Measurements from ENCODE around the gene FIGLA. TPM values are rescaled to one million over a fixed set of nuclear protein-coding genes. Genes with fewer than 3 reads are reported as not detected.

Gene FIGLA
- total and polyA plus RNA-seq, 2 donors: 0.11 TPM; not detected in 1

DNA sequence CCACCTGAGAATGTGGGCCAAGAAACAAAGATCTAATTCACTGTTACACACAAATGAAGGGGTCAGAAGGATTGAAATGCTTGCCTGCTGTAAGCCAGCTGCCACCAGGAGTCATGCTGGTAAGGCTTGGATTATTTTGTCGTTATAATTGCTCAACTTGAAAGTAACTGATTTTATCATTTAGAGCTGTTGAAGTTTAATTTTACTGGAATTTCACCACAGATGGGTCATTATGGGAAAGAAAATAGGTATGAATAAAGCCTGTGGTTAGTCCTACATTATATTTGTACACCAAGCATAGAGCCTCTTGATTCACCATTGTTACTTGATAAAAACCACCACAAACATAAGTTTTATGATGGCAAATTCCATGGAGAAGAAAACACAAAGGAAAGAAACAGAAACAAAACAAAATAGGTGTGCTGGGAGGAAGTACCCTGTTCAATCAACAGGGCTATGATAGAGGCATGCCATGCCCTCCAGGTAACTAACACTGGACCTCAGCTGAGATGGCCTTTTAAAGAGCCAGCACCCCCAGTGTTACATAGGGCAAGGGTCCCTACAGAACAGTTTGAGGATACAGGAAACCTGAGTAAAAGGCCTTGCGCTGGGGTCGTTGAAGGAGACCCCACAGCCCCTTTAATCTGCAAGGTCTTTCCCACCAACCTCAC is 27.0 kb upstream of the FIGLA start:
- Histone ChIP-seq H3K27me3 (ENCODE audit: control insufficient read depth in 2 of 2, insufficient read depth in 1 of 2, low read length in 1 of 2) (peaks cover 0 to 14% of the 10 kb centered on the region in 2 donors), H3K9me3 (ENCODE audit: control insufficient read depth in 2 of 2, insufficient read depth in 1 of 2, low read length in 1 of 2) (no peaks in the 10 kb centered on the region), H3K4me3 (ENCODE audit: low read length in 2 of 2) (no peak overlapping the region), H3K27ac (ENCODE audit: low read depth in 1 of 2, low read length in 1 of 2) (no peak overlapping the region), H3K36me3 (ENCODE audit: control insufficient read depth in 2 of 2, insufficient read depth in 2 of 2, low read length in 1 of 2) (no peaks in the 10 kb centered on the region), H3K4me1 (ENCODE audit: control insufficient read depth in 2 of 2, insufficient read depth in 2 of 2, low read length in 2 of 2) (no peaks in the 10 kb centered on the region)
- WGBS: 98% methylated on average over 3 of the region's 3 CpGs
- DNase-seq (ENCODE audit: low read depth in 6 of 9, low spot score in 9 of 9): no peak

DNA sequence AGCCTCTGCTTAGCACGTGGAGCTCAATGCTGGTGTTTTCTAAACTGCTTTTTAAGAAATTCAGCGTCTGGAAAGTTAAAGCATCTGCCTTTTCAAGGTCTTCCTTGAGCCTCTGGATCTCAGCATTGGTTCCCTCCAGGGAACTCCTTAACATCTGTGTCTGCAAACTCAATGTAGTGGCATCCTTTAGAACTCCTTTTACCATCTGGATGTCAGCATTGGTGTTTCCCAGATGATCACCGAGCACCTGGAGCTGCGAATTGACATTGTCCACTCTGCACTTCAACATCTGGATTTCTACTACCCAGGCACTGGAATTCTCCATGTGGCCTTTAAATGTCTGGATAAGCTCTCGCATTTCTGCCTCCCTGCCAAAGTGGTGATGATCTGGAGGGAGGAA is 26.3 kb upstream of the FIGLA start:
- 93% methylated on average over 5 of the region's 5 CpGs for WGBS
- Histone ChIP-seq H3K4me1 (ENCODE audit: control insufficient read depth in 2 of 2, insufficient read depth in 2 of 2, low read length in 2 of 2) (no peaks in the 10 kb centered on the region), H3K4me3 (ENCODE audit: low read length in 2 of 2) (no peak overlapping the region), H3K27me3 (ENCODE audit: control insufficient read depth in 2 of 2, insufficient read depth in 1 of 2, low read length in 1 of 2) (peaks cover 0 to 14% of the 10 kb centered on the region in 2 donors), H3K36me3 (ENCODE audit: control insufficient read depth in 2 of 2, insufficient read depth in 2 of 2, low read length in 1 of 2) (no peaks in the 10 kb centered on the region), H3K27ac (ENCODE audit: low read depth in 1 of 2, low read length in 1 of 2) (no peak overlapping the region), H3K9me3 (ENCODE audit: control insufficient read depth in 2 of 2, insufficient read depth in 1 of 2, low read length in 1 of 2) (no peaks in the 10 kb centered on the region)
- no peak for DNase-seq (ENCODE audit: low read depth in 6 of 9, low spot score in 9 of 9)

DNA sequence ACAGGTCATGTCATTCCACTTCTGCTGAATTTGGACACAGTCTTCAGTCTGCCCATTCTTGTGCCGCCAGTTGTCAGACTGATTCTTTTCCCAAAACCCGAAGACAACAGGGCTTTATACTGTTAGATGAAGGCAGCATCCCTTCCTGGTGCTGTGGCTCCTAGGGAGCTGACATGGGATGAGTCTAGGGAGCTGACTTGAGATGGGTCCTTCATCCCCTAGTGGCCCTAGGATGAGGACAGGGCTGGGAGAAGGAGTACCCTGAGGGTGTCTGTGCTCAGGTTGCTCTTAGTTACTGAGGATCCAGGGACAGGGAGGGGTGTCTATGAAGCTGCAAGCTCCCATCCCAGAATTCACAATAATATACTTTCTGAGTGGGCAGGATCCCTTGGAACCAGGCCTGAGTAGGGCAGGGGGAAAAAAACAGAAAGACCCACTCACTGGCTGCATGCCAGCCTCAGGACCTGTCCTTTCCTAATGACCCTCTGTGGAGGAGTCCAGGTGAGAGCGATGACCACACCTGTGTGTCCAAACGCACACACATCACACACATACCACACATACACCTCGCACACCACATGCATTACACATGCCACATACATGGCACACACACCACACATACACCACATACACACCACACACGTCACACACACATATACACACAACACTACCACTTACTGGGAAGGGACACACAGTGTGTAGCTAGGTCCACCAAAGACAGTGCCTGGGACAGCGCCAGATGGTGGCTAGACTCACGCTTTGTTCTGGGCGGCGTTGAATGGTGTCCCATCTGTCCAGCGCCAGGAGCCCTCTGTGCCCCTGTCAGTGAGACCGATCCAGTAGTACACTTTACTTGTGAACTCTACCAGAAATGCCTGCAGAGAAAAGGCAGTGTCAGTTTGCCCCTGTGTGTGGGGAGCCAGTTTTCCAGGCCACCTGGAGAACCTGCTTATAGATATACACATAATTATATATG is 18.8 kb upstream of the FIGLA start:
- H3K36me3 ChIP-seq (ENCODE audit: control insufficient read depth in 2 of 2, insufficient read depth in 2 of 2, low read length in 1 of 2): no peaks in the 10 kb centered on the region
- DNase-seq (ENCODE audit: low read depth in 6 of 9, low spot score in 9 of 9): no peak
- 97% methylated on average over 12 of the region's 12 CpGs for WGBS

DNA sequence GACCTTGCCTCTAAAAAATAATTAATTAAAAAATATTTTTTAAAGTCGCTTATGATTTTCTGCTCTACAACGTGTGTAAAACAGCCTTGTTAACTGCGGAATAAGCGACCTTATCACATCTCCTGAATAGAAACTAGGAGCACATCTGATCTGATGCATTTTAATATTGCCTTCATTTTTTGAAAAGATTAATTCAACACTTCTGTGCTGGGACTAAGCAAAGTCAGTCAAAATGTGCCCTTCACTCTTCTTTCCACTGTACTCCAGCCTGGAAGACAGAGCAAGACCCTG is 17.3 kb upstream of the FIGLA start:
- Histone ChIP-seq H3K4me1 (ENCODE audit: control insufficient read depth in 2 of 2, insufficient read depth in 2 of 2, low read length in 2 of 2) (no peaks in the 10 kb centered on the region), H3K9me3 (ENCODE audit: control insufficient read depth in 2 of 2, insufficient read depth in 1 of 2, low read length in 1 of 2) (no peaks in the 10 kb centered on the region)
- 96% methylated on average over 4 of the region's 4 CpGs for WGBS

More for the DNA sequence above, 18.8 kb upstream of the FIGLA start:
- Histone ChIP-seq H3K4me1 (ENCODE audit: control insufficient read depth in 2 of 2, insufficient read depth in 2 of 2, low read length in 2 of 2) (no peaks in the 10 kb centered on the region), H3K27me3 (ENCODE audit: control insufficient read depth in 2 of 2, insufficient read depth in 1 of 2, low read length in 1 of 2) (peaks cover 0 to 2% of the 10 kb centered on the region in 2 donors), H3K27ac (ENCODE audit: low read depth in 1 of 2, low read length in 1 of 2) (no peak overlapping the region), H3K4me3 (ENCODE audit: low read length in 2 of 2) (no peak overlapping the region), H3K9me3 (ENCODE audit: control insufficient read depth in 2 of 2, insufficient read depth in 1 of 2, low read length in 1 of 2) (no peaks in the 10 kb centered on the region)

DNA sequence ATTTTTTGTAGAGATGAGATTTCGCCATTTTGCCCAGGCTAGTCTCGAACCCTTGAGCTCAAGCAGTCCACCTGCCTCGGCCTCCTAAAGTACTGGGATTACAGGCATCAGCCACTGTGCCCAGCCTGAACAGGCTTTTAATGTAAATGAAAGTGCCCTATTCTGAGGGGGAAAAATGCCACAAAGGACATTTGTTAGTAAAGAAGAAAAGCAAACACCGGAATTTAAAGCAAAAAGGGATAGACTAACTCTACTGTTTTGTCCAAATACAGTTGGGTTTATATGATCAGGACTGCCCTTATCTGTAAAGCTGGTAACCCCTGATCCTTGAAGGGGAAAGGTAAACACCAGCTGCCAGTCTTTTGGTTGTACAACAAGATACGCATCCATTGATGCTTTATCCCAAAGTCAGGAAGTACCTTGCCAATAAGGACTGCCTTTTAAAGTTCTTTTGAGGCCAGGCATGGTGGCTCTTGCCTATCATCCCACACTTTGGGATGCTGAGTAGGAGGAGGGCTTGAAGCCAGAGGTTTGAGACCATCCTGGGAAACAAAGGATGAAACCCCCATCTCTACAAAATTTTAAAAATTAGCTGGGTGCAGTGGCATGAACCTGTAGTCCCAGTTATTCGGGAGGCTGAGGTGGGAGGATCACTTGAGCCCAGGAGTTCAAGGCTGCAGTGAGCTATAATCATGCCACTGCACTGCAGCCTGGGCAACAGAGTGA is 16.8 kb upstream of the FIGLA start:
- Histone ChIP-seq H3K9me3 (ENCODE audit: control insufficient read depth in 2 of 2, insufficient read depth in 1 of 2, low read length in 1 of 2) (no peaks in the 10 kb centered on the region), H3K36me3 (ENCODE audit: control insufficient read depth in 2 of 2, insufficient read depth in 2 of 2, low read length in 1 of 2) (no peaks in the 10 kb centered on the region), H3K27me3 (ENCODE audit: control insufficient read depth in 2 of 2, insufficient read depth in 1 of 2, low read length in 1 of 2) (peaks cover 0 to 5% of the 10 kb centered on the region in 2 donors), H3K4me3 (ENCODE audit: low read length in 2 of 2) (no peak overlapping the region), H3K27ac (ENCODE audit: low read depth in 1 of 2, low read length in 1 of 2) (no peak overlapping the region), H3K4me1 (ENCODE audit: control insufficient read depth in 2 of 2, insufficient read depth in 2 of 2, low read length in 2 of 2) (no peaks in the 10 kb centered on the region)
- no peak for DNase-seq (ENCODE audit: low read depth in 6 of 9, low spot score in 9 of 9)
- 95% methylated on average over 6 of the region's 6 CpGs for WGBS

More for the DNA sequence above, 17.3 kb upstream of the FIGLA start:
- no peak for DNase-seq (ENCODE audit: low read depth in 6 of 9, low spot score in 9 of 9)
- H3K27me3 ChIP-seq (ENCODE audit: control insufficient read depth in 2 of 2, insufficient read depth in 1 of 2, low read length in 1 of 2): peaks cover 0 to 5% of the 10 kb centered on the region in 2 donors
- no peak overlapping the region for H3K4me3 ChIP-seq (ENCODE audit: low read length in 2 of 2)
- H3K36me3 ChIP-seq (ENCODE audit: control insufficient read depth in 2 of 2, insufficient read depth in 2 of 2, low read length in 1 of 2): no peaks in the 10 kb centered on the region
- no peak overlapping the region for H3K27ac ChIP-seq (ENCODE audit: low read depth in 1 of 2, low read length in 1 of 2)

DNA sequence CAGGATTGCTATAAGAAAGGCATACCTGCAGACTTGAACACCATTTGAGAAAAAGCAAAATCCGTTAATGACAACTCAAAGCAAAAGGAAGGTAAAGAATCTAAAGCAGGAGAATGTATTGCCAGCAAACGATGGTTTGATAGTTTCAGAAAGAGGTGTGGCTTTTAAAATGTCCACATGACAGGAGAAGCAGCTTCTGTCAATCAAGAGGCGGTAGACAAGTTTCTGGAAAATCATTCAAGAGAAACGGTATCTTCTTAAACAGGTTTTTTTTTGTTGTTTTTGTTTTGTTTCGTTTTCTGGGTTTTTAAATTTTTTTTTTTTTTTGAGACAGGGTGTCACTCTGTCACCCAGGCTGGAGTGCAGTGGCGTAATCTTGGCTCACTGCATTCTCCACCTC is 16.2 kb upstream of the FIGLA start:
- no peak for DNase-seq (ENCODE audit: low read depth in 6 of 9, low spot score in 9 of 9)
- H3K36me3 ChIP-seq (ENCODE audit: control insufficient read depth in 2 of 2, insufficient read depth in 2 of 2, low read length in 1 of 2): no peaks in the 10 kb centered on the region
- H3K27ac ChIP-seq (ENCODE audit: low read depth in 1 of 2, low read length in 1 of 2): no peak overlapping the region
- WGBS: 85% methylated on average over 6 of the region's 6 CpGs
- no peaks in the 10 kb centered on the region for H3K9me3 ChIP-seq (ENCODE audit: control insufficient read depth in 2 of 2, insufficient read depth in 1 of 2, low read length in 1 of 2)
- H3K4me1 ChIP-seq (ENCODE audit: control insufficient read depth in 2 of 2, insufficient read depth in 2 of 2, low read length in 2 of 2): no peaks in the 10 kb centered on the region
- H3K4me3 ChIP-seq (ENCODE audit: low read length in 2 of 2): no peak overlapping the region
- peaks cover 0 to 9% of the 10 kb centered on the region in 2 donors for H3K27me3 ChIP-seq (ENCODE audit: control insufficient read depth in 2 of 2, insufficient read depth in 1 of 2, low read length in 1 of 2)

DNA sequence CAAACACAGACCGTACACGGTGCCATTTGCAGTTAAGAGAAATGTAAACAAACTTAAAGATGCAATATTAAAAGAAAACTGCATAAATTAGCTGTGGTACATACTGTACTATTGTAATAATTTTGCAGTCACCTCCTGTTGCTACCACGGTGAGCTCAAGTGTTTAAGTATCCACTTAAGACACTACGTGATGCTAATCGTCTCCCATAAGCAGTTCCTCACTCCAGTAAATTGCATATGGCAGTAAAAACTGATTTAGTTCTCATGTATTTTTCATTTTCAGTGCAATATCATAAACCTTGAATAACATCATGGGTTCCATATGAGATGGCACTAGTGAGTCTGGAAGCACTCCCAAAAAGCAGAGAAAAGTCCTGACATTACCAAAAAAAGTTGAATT is 15.6 kb upstream of the FIGLA start:
- Histone ChIP-seq H3K4me1 (ENCODE audit: control insufficient read depth in 2 of 2, insufficient read depth in 2 of 2, low read length in 2 of 2) (no peaks in the 10 kb centered on the region), H3K36me3 (ENCODE audit: control insufficient read depth in 2 of 2, insufficient read depth in 2 of 2, low read length in 1 of 2) (no peaks in the 10 kb centered on the region), H3K4me3 (ENCODE audit: low read length in 2 of 2) (no peak overlapping the region), H3K27me3 (ENCODE audit: control insufficient read depth in 2 of 2, insufficient read depth in 1 of 2, low read length in 1 of 2) (peaks cover 0 to 10% of the 10 kb centered on the region in 2 donors), H3K9me3 (ENCODE audit: control insufficient read depth in 2 of 2, insufficient read depth in 1 of 2, low read length in 1 of 2) (no peaks in the 10 kb centered on the region), H3K27ac (ENCODE audit: low read depth in 1 of 2, low read length in 1 of 2) (no peak overlapping the region)
- 85% methylated on average over 5 of the region's 5 CpGs for WGBS
- no peak for DNase-seq (ENCODE audit: low read depth in 6 of 9, low spot score in 9 of 9)

DNA sequence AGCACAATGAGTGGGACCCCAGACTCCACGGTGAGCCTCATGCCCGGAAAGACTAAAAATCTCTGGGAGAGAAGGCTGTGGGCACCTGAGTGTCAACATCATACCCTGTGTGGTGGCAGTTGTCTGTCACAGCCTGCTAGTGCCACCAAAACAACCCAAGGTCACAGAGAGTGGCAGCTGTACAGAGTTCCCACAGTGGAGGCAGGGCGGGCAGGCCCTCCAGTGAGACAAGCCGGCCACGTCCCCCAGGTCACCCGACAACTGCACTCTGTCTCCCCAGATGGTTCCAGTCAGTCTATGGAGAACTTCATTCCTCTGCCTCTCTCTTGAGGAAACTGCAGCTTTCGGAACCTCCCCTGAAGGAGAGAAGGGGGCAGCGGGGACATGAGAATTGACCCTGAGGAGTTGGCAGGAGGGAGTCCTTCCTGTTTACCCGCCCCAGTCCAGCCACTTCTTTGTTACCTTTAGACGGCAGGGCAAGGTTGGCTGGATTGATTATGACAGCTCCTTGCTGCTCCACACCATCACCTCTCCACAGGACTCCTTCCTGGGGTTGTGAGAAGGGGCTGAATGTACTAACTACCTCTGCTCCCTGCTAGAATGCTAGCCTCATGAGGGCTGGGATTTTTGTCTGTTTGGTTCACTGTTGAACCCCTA is 11.3 kb upstream of the FIGLA start:
- Histone ChIP-seq H3K27ac (ENCODE audit: low read depth in 1 of 2, low read length in 1 of 2) (no peak overlapping the region), H3K27me3 (ENCODE audit: control insufficient read depth in 2 of 2, insufficient read depth in 1 of 2, low read length in 1 of 2) (peaks cover 0 to 17% of the 10 kb centered on the region in 2 donors), H3K36me3 (ENCODE audit: control insufficient read depth in 2 of 2, insufficient read depth in 2 of 2, low read length in 1 of 2) (no peaks in the 10 kb centered on the region), H3K4me1 (ENCODE audit: control insufficient read depth in 2 of 2, insufficient read depth in 2 of 2, low read length in 2 of 2) (no peaks in the 10 kb centered on the region), H3K4me3 (ENCODE audit: low read length in 2 of 2) (no peak overlapping the region), H3K9me3 (ENCODE audit: control insufficient read depth in 2 of 2, insufficient read depth in 1 of 2, low read length in 1 of 2) (no peaks in the 10 kb centered on the region)
- DNase-seq (ENCODE audit: low read depth in 6 of 9, low spot score in 9 of 9): no peak
- 82% methylated on average over 10 of the region's 10 CpGs for WGBS

Measured in thymus (tissue), 11 donors.